Limb (tissue), 2 donors: ENCODE results near the gene C2orf72.
"Not testable (repeated sequence)": the region's sequence is repeated elsewhere in the genome, so short reads cannot be mapped to it uniquely, and the experiment has no call there.

Experiments
- DNase-seq, 2 donors: peaks; one replicate each; pipeline ENCODE4 v3.0.0-alpha.2; 2016; ENCODE audit errors: extremely low spot score in 2 of 2

The C2orf72 gene

DNA sequence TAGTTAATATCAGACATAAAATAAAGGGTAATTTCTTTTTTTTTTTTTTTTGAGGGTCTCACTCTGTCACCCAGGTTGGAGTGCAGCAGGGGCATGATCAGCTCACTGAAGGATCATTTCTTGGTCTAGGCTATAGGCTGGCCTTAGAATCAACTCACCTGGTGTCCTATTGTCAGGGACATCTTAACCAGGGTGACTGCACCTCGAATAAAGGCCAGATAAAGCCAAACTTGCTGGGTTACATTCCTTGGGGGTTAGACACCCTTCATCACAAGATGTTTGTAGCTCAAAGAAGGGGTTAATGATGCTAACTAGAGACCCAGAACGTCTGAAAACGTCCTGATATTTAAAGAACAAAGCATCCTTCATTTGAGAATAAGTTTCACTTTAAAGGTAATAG lies 23.5 kb upstream of the C2orf72 start:
- DNase-seq, result no peak

DNA sequence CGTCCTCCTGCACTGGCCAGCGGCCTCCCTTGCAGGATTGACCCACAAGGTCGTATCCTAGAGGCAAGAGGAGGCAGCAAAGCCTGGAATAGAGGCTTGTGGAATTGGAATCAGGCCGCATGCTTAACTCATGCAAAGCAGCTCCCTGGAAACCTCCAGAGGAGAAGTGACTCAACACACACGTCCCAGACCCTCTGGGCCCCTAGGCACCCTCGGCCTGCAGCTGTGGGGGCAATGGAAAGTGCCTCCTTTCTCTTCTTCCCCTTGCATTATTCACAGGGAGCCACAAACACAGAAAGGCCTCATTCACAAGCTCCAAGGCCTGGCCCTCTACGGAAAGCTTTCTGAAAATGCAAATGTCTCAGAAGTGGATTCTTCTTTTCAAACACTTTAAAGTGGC lies 21.8 kb upstream of the C2orf72 start:
- no peak for DNase-seq

DNA sequence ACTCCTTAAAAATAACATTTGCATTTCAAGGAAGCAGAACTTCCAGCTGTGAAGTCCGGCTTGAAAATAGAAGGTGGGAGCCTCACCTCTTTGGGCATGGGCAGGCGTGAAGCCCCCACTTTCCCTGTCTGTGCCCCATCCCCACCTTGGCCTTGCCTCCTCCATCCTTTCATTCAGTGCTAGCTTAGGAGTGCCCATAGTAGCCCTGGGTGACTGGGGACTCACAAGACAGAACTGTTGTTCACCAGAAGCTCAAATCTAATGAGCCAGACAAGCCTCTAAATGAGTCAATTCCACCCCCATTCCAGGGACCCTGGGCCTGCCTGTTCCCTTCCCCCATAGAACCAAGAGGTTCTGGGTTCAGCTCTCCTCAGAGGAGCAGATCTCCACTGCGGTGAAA lies 21.4 kb upstream of the C2orf72 start:
- DNase-seq, result no peak

DNA sequence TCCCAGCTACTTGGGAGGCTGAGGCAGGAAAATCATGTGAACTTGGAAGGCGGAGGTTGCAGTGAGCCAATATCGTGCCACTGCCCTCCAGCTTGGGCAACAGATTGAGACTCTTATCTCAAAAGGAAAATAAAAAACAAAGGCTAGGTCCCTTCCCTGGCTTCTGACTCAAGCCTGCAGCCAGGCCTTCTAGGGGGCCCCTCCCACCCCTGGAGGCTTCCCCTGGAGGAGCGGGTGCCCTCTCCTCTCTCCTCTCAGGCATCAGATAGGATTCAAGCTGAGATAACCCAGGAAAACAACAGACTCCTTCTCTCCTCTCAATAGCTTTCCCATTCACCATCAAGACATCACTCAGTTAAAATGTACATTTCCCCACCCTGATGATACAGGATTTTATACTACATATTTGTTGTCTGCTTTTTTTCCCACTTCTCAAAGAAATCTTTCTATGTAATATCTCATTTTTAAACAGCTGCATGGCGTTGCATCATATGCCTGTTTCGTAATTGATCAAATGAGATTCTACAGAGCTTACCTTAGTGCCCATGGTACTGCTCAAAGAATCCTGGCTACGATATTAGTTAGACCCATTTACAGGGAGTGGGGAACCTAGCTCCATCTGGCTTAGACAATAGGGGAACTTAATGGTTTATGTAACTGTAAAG lies 20.6 kb upstream of the C2orf72 start:
- DNase-seq, result no peak

DNA sequence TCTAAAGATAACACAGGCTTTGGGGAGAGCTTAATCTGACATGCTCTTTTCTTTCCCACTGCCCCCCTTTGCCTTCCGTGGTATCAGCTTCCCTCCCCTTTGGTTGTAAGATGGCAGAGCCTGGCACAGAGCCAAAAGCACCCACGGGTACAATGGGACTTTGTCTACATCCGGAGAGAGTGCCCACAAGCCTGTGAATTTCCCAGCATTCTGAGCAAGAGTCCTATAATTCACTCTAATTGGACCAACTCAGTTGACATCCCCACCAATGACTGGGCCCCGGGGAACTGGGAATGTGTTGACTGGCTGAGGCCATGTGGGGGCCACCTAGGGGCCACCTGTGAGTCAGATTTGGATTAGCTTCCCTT lies 20.1 kb upstream of the C2orf72 start:
- DNase-seq, result no peak

DNA sequence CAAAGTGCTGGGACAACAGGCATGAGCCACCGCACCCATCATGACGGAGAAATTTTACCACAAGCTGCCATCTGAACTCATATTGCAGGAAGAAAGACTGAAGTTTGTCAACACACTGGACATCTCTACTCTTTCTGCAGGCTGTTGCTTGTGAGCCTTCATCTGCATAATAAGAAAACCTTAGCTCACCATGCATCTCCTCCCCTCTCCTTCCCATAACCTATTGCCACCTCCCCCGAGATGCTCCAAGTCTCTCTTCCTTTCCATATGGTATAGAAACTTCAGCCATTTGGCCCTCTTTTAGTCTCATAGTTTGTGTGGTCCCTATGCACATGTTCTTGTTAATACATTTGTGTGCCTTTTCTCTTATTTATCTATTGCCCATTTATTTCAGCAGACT lies 19.1 kb upstream of the C2orf72 start:
- no peak for DNase-seq

DNA sequence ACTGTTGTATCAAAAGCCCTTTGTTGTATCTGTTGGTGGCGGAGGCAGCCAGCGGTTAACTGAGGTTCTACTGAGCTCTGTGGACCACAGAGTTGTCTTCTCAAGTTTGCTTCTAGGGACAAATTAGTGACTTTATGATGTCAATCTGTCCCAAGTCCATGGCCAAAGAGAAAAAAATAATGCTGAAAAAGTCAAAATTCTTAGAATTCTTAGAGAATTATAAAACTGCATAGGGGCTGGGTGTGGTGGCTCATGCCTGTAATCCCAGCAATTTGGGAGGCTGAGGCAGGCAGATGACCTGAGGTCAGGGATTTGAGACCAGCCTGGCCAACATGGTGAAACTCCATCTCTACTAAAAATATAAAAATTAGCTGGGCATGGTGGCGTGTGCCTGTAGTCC lies 12.3 kb upstream of the C2orf72 start:
- not testable (repeated sequence) for DNase-seq

DNA sequence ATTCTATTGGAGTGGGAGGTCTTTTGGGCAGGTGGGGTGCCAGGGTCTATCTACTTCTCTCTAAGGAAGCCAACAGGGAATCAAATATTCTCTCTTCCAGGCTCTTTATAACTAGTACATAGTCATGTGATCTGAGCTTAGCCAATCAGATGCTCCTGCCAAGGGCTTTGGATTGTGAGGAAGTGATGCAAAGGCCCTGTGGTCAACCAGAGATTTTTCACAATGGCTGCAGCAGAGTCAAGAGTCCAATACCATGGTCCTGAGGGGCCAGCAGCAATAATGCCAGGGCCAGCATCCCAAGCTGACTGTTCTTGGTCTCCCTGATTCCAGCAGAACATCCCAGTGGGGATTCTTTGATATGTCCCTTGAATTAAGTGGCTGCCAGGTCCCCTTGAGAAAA lies 8.4 kb upstream of the C2orf72 start:
- no peak for DNase-seq

DNA sequence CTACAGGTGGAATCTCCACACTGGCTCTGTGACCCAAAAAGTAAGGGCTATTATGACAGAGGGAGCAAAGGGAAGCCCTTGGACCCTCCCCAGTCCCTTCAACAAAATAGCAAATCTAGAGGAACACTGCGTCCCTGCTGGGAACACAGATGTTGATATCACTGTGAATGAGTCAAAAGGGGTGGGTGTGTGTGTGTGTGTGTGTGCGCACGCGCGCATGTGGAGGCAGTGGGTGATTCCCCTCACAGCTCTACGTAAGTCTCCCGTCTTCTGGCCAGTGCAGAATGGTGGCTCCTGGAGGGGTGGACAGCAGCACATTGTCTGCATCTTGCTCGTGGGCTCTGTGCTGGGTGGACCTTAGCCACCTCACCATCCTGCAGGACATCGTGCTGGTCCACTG lies 7.8 kb upstream of the C2orf72 start:
- DNase-seq, result no peak

DNA sequence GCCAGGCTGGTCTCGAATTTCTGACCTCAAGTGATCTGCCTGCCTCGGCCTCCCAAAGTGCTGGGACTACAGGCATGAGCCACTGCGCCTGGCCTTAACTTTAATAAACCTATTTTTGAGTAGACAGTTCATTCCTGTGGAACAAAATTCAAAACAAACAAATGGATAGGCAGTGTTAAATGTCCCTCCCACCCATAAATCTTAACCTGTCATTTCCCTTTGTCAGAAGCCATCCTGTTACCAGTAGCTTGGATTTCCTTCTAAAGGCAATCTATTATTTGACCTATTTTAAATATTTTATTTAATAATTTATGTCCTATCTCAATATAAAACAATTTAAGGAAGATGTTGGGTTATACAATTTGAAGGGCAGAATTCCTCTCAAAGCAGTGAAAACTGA lies 6.6 kb upstream of the C2orf72 start:
- DNase-seq, result no peak

DNA sequence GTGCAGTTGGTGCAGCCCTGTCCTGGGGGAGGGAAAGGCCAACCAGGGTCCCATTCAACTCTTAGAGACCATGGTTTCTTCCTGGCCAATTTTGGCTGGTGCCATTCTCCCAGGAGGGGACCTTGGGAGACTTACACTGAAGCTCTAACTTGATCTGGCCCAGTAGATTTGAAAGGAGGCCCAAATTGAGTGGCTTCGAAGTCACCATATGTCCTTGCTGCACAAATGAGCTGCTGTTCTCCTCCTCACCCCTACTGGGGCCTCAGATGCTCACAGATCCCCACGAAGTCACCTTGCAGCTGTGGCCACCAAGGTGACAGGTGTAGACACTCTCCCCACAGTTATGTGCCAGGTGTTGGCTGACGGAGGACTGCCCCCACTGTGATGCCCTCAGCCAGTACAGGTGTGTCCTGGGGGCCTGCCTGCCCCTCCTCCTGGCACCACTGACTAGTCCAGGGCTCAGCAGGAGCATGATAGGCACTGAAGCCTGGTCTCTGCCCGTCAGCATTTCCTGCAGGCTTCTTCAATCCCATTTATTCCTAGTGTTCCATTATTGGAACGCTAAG lies 4.7 kb upstream of the C2orf72 start:
- DNase-seq, result no peak

DNA sequence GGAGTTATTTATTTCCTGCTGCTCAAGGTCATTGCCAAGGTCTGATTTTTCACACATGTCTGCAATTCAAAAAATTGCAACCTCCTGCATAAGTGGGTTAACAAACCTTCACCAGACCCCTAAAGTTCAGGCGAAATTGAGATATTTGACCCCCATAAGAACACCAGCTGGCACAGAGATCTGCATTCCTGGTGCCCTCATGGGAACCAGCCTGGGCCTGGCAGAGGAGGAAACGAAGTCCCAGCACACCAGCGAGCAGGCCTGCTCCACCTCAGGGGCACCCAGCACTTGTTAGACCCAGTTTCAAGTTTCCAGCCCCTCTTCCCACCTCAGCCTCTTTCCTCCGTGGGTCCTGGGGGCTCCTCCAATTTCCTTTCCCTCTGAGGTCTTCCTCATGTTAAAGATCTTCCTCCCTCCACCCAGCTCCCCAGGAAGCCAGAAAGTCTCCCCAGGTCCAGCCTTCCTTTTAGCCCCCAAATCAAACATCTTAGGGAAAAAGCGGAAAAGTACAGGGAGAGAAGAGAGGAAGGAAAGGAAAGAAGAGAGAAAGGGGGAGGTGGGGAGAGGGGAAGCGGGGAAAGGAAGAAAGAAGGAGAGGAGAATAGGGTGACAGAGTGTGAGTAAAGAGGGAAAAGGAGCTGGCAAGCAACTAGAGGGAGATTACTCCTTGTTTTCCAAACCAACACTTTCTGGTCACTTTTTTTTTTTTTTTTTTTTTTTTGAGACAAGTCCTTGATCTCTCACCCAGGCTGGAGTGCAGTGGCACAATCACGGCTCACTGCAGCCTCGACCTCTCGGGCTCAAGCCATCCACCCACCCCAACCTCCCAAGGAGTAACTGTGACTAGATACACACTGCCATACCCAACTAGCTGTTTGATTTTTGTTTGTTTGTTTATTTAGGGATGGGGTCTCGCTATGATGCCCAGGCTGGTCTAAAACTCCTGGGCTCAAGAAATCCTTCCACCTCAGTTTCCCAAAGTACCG lies 3.9 kb upstream of the C2orf72 start:
- no peak for DNase-seq

DNA sequence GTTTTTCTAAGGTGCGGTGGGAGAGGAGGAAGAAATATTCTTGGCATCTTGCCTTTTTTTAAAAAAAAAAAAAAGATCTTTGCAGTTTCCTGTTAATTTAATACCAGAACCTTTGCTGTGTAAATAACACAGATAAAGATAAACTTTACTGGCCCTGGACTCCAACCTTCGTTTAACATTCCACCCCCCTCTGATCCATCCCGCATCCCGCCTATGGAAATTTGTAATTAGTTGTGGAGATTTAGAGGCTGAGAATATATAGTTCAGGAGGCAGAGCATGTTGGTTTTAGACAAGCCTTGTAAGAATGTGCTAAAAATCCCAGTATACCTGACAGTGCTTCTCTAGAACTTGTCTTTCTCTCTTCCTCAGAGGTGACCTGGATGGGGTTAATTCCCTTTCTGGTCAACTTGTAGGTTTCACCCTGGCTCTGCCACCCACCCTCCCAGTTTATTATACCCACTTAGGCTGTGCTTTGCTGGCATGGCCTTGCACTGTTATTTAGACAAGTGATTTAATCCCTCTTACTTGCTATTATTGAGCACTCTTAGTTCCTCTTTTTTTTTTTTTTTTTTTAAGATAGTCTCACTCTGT lies 2.9 kb upstream of the C2orf72 start:
- DNase-seq, result no peak

DNA sequence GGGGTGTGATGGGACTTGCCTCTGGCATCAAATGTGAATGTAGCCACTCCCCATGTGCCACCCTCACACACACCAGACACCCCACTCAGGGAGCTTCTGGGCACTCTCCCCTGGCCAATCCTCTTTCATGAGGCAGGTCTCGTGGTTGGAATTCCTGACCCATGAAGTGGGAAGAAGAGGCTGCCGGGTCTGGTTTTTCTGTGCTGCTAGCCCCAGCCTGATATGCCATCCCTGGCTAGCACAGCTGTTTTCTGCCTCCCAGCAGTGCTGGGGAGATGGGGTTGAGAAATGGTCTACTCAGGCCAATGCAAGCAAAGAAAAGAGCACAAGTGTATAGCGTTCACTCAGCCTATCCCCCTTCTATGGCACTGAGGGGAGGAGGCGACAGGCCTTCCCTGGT lies 1.2 kb upstream of the C2orf72 start:
- DNase-seq, result no peak

DNA sequence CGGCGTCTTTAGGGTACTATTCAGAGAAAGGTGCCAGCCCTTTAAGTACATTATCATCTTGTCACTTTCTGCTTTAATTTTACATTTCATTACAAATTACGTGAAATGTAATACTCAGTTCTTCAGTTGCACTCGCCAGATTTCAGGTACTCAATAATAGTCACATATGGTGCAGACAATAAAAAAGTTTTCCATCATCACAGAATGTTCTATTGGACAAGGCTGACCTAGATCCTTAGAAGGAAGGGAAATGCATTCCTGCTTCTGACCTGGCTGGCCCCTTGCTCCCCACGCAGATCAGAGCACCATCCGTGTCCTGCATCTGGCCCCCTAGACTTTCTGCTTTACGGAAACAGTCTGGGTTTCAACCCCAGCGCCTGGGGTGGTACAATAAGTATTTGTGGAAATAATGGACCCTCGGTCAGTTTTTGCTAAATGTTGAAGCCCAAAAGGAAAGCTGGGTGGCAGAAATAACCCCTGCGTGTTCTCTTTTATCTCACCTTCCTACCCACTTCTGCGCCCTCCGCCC lies 681 bp upstream of the C2orf72 start:
- no peak for DNase-seq

DNA sequence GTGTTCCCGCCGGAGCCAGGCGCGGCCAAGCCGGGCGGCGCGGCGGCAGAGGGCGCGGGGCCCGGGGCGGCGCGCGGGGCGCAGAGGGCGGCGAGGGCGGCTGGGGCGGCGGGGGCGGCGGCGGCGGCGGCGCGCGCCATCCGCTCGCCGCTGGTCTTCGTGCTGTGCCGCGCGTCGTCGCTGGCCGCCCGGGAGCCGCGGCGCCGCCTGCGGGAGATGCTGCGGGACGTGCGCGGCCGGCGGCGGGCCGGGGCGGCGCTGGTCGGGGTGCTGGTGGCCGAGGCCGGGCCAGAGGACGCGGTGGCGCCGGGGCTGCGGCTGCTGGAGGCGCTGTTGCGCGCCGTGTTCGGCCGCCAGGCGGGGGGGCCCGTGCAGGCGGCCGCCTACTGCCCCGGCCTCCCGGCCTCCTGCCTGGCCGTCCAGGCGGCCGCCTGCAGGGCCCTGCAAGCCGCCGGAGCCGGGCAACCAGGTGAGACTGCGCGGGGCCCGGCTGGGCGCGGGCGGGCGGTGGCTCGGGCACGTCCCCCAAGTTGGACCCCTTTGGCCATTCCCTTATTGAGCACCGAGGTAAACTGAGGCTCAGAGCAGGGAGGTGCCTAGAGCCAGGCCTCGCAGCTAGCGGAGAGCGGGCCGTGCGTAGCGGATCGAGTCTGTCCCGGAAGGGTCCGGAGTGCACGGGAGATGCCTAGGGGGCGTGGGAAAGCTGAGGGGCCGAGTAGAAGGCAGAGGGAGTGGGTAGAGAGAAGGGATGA lies 584 bp downstream of the C2orf72 start:
- DNase-seq, result no peak

DNA sequence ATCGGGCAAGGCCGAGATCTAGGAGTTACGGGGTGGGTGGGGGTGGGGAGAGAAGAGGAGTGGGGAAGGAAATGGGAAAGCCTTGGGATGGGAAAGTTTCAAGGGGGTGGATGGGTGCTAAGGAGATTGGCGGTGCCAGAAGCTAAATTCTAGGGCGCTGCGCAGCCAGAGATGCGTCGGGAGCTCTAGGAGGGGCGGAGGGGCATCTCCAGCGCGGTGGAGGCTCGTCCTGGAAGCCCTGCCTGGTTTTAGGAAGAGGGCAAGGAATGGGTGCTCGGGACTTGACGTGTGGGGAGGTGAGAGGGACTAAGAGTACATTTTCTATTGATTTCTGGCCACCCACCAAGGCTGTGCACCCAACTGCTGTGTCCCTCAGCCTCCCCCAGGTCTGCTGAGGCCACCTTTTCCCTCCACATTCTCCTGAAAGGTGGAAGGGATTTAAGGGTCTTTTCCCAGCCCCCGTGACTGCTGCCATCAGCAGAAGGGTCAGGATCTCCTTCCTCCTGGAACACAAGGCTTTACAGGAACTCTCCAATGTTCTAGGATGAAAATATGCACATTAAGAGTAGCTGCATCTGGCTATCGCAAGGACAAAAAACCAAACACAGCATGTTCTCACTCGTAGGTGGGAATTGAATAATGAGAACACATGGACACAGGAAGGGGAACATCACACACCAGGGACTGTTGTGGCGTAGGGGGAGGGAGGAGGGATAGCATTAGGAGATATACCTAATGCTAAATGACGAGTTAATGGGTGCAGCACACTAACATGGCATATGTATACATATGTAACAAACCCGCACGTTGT lies 1.4 kb downstream of the C2orf72 start:
- no peak for DNase-seq

DNA sequence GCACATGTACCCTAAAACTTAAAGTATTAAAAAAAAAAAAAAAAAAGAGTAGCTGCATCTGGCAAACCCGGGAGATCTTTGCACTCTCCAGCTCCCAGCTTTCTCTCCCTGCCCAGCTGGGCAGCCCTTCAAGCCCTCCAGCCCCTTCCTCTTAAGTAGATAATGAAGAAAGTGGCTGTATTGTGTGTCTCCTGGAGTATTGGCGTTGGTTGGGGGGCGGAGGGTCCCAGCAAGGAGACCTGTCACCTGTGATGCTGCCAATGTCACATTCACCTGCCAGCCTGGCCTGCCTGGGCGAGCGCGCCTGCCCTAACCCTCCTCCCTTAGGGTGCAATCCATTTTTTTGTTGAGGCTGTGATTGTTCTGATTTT lies 2.0 kb downstream of the C2orf72 start:
- DNase-seq, result no peak

DNA sequence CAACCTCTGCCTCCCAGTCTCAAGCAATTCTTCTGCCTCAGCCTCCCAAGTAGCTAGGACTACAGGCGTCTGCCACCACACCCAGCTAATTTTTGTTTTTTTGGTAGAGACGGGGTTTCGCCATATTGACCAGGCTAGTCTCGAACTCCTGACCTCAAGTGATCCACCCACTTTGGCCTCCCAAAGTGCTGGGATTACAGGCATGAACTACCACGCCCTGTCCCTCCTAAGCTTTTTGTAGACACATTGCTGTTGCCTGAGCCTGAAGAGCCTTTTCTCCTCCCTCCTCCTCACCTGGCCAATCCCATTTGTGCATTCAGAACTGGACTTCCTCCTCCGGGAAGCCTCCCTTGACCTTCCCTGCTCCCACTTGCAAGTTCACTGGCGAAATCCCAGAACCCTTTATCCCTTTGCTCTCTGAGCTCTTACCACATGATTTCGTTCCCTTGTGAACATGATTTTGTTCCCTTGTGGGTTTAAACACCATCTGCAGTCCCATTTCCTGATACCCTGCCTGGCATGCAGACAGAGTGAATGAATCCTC lies 2.6 kb downstream of the C2orf72 start:
- DNase-seq, result no peak

DNA sequence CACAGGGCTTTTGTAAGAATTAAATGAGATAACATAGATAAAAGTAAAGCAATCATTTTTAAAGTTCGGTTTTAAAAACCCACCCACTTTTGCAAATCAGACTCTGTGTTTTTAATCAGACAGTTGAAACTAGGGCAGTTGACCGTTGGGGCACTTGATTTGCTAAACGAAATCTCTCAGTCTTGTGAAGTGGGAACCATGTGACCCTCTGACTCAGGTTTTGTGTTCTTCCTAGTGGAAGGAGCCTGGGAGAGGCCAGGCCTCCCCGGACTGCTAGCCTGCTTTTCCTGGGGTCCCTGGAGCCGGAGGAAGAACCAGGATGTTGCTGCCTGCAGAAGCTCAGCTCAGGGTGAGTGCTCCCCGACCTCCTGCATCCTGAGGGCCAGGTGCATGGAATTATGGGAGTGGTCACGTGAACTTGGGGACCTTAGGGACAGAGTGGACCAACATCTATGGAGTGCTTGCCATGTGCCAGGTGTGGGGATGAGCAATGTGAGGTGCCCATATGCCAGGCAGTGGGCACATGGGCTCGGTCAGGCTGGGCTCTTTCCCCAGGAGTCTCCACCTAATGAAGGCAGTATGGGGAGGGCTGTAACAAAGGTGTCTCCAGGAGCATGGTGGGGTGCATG lies 3.9 kb downstream of the C2orf72 start:
- DNase-seq, result no peak
